GM10266 (cell line): ENCODE data around the gene SCN5A.

Experiments used
- DNase-seq: peaks from one replicate; pipeline ENCODE4 v3.0.0; 2012; ENCODE audit errors: extremely low spot score
- TF ChIP-seq, protein P1 (sequence below): IDR thresholded peaks from 2 replicates; pipeline ENCODE4 v1.5.1; 2012; ENCODE audit warnings: mild to moderate bottlenecking, low read depth; ENCODE audit not compliant: control insufficient read depth, insufficient read depth; ENCODE audit errors: missing control alignments

SCN5A gene

DNA sequence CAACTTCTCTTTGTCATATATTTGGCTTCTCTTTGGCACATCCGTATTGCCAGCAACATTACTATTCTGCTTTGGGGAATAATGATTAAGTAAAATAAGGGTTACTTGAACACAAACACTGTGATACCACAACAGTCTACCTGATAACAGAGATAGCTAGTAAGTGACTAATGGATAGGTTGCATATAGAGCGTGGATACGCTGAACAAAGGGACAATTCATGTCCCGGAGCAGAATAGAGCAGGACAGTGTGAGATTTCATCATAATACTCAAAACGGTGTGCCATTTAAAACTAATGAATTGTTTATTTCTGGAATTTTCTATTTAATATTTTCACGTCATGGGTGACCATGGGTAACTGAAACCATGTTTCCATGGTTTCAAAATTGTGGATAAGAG lies 54.1 kb downstream of the SCN5A start:
- TF ChIP-seq, protein P1, sequence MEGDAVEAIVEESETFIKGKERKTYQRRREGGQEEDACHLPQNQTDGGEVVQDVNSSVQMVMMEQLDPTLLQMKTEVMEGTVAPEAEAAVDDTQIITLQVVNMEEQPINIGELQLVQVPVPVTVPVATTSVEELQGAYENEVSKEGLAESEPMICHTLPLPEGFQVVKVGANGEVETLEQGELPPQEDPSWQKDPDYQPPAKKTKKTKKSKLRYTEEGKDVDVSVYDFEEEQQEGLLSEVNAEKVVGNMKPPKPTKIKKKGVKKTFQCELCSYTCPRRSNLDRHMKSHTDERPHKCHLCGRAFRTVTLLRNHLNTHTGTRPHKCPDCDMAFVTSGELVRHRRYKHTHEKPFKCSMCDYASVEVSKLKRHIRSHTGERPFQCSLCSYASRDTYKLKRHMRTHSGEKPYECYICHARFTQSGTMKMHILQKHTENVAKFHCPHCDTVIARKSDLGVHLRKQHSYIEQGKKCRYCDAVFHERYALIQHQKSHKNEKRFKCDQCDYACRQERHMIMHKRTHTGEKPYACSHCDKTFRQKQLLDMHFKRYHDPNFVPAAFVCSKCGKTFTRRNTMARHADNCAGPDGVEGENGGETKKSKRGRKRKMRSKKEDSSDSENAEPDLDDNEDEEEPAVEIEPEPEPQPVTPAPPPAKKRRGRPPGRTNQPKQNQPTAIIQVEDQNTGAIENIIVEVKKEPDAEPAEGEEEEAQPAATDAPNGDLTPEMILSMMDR, result no peak
- no peak for DNase-seq

DNA sequence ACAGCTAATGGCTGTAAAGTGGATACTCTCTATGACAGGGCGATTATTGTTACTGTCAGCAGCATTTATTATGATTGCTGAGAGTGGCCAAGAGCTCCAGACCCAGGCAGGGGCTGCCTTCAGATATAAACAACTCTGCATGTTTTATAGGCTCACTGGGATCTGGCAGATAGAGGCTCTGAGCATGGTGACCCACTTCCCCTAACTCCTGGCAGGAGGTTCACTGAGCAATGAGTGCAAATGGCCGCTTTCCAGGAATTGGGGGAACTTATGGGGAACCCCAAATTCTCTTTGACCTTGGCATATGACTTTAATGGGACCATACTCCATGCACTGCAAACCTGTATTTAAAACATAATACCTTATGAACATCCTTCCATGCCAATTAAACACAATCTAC lies 59.0 kb downstream of the SCN5A start:
- DNase-seq, result no peak
- TF ChIP-seq, protein P1, result no peak

DNA sequence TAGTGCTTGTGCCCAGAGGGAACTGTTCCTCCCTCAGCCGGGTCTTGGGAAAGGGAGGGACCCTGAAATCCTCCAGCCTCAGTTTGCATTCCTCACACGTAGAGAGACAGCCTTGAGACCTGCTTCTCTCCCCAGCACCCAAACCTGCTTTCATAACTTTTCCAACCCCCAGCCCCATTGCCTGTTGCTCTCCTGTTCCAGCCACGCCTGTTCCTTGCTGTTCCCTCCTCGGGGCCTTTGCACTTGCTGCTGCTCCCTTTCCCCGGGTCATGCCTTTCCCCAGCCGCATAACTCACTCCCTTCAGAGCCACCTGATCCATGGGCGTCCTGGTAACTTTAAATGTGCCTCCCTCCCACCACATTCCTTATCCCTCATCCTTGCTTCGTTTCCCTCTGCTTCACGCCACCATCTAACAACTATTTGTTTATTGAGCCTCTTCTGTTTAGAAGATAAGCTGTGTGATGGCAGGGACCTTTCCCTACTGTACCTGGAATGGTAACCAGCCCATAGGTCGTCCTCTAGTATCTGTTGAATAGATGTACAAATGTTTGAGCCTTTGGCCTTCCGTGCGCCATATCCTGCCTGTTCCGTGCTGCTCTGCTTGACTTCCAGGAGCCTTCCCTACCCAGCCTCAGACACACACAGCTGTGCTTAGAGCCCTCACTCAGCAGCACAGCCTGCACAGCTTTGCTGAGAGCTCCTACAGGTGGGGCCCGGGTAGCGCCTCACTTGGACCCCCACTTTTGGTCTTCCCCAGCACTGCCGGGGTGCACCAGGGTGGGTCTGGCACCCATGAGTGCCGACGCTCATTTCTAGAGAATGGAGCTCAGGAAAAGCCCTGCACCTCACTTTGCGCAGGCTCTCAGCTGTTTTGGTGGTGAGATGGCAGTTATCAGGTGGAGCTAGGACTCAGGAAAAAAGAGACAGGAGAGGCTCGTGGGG lies 60.2 kb downstream of the SCN5A start:
- TF ChIP-seq, protein P1, result no peak
- no peak for DNase-seq

GRCh38 chr3:38588371-38588971 lies 61.0 kb downstream of the SCN5A start:
- TF ChIP-seq, protein P1, result no peak
- no peak for DNase-seq

- TF ChIP-seq, protein P1, result no peak
- no peak for DNase-seq
These were observed 61.8 kb downstream of the SCN5A start for GRCh38 chr3:38587548-38588131.

DNA sequence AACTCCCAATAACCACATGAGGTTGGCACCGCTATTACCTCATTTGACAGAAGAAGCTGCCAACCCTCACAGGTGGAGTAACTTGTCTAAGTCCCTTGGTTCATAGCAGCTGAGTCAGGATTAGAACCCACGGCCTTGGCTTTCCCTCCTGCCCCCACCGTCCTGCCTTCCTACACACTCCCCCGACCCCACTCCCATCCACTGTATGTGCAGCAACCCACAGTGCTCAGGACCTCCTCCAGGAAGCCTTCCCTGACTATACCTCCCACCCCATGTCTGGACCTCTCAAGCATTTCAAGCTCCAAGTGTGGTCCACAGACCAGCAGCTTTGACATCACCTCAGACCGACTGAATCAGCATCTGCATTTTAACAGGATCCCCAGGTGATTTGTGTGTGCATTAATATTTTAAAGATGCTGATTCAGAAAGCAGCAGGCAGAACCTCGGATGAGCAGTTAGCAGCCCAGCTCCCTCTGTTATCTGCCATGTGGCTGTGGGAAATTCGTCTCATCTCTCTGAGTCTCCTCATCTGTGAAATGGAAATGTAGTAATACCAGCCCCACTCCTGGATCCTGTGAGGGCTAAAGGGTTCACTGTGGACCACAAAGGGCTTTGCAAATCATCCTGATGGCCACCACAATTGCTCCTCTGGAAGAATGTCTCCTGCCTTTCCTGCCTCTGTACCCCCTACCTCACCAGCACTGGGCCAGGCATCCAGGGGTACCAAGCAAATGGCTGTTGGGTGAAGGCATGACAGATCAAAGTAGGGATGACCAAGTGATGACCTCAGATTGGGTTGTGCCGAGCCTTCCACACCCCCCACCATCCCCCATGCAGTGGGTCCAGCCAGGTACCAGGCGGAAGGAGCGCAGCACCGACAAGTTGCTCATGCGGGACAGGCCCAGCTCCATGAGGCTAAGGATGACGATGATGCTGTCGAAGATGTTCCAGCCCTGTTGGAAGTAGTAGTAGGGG lies 62.7 kb downstream of the SCN5A start:
- no peak for DNase-seq
- TF ChIP-seq, protein P1, result no peak
